Mammary epithelial cell (primary cell): ENCODE results near the gene CACUL1.

ENCODE experiments used
- CTCF ChIP-seq, 2 donors: IDR thresholded peaks in 1 of 2; conservative IDR thresholded peaks in 1 of 2; 2 replicates each; pipeline ENCODE4 v1.5.1; 2011 to 2012; ENCODE audit warnings: inconsistent platforms in 2 of 2, low read length in 2 of 2, mild to moderate bottlenecking in 2 of 2, control low read depth in 1 of 2, low read depth in 1 of 2; ENCODE audit not compliant: insufficient read depth in 1 of 2; ENCODE audit errors: extremely low read depth in 1 of 2
- EZH2 ChIP-seq: IDR thresholded peaks from 2 replicates; pipeline ENCODE4 v1.6.1; 2012; ENCODE audit warnings: low read length, inconsistent platforms, borderline replicate concordance

- TF ChIP-seq CTCF (conservative IDR thresholded peaks at IDR 0.05 in 1 of 2, IDR thresholded peaks at IDR 0.05 in 1 of 2; ENCODE audit: extremely low read depth in 1 of 2, insufficient read depth in 1 of 2, low read depth in 1 of 2, low read length in 2 of 2) (no peak), EZH2 (no peak)
Measured at GRCh38 chr10:118712930-118713634, 41.7 kb downstream of the CACUL1 start.
